ENCODE measurements around the gene INTS11.

Gene INTS11

GRCh38 chr1:1268284-1268682 is 56.2 kb downstream of the INTS11 start:
- WGBS (ENCODE audit: extremely low coverage, insufficient coverage, insufficient read length): no CpG with 5 or more reads among the region's 13 CpGs
- Histone ChIP-seq H4K12ac (ENCODE audit: low read depth, low read length) (no peak overlapping the region), H2BK12ac (ENCODE audit: low read length) (no peak overlapping the region), H2BK5ac (ENCODE audit: low read depth, low read length, poor library complexity) (no peak overlapping the region), H3K9me3 (ENCODE audit: insufficient read depth, low read depth, low read length) (peaks cover 4% of the 10 kb centered on the region), H3K36me3 (ENCODE audit: control insufficient read depth in 1 of 2, insufficient read depth in 2 of 2, low read length in 2 of 2) (peaks cover 42 to 52% of the 10 kb centered on the region in 2 experiments), H3K27ac (ENCODE audit: low read depth, low read length) (no peak overlapping the region), H3K18ac (ENCODE audit: low read length) (no peak overlapping the region), H3K4me1 (ENCODE audit: control insufficient read depth in 1 of 2, insufficient read depth in 2 of 2, low read length in 2 of 2) (peaks cover 8 to 18% of the 10 kb centered on the region in 2 experiments), H3K4me2 (ENCODE audit: low read length) (no peak overlapping the region), H2BK120ac (ENCODE audit: insufficient read depth, low read length, poor library complexity) (no peak overlapping the region), H2AK5ac (ENCODE audit: low read length) (no peak overlapping the region), H3K79me2 (ENCODE audit: control insufficient read depth, insufficient read depth, low read length, poor library complexity) (peaks cover 19% of the 10 kb centered on the region), H3K4ac (ENCODE audit: low read depth, low read length) (no peak overlapping the region), H3K4me3 (ENCODE audit: low read depth, low read length) (no peak overlapping the region), H3K27me3 (ENCODE audit: insufficient read depth, low read length) (no peaks in the 10 kb centered on the region), H2AFZ (ENCODE audit: insufficient read depth, low read length, poor library complexity) (no peak overlapping the region), H3K79me1 (ENCODE audit: low read length) (peaks cover 2% of the 10 kb centered on the region), H3K23ac (ENCODE audit: low read length) (no peak overlapping the region), H3K9ac (ENCODE audit: low read length) (no peak overlapping the region), H4K91ac (ENCODE audit: low read depth, low read length) (no peak overlapping the region), H3K14ac (ENCODE audit: low read length) (no peak overlapping the region), H4K8ac (ENCODE audit: low read depth, low read length) (no peak overlapping the region)
- DNase-seq: no peak

GRCh38 chr1:1267488-1268283 is 56.8 kb downstream of the INTS11 start:
- H3K18ac ChIP-seq (ENCODE audit: low read length): no peak overlapping the region
- H3K4me3 ChIP-seq (ENCODE audit: low read depth, low read length): no peak overlapping the region
- peaks cover 4% of the 10 kb centered on the region for H3K9me3 ChIP-seq (ENCODE audit: insufficient read depth, low read depth, low read length)
- no peak overlapping the region for H4K12ac ChIP-seq (ENCODE audit: low read depth, low read length)
- H3K4ac ChIP-seq (ENCODE audit: low read depth, low read length): no peak overlapping the region
- H2BK5ac ChIP-seq (ENCODE audit: low read depth, low read length, poor library complexity): no peak overlapping the region
- H3K27me3 ChIP-seq (ENCODE audit: insufficient read depth, low read length): no peaks in the 10 kb centered on the region
- H2BK12ac ChIP-seq (ENCODE audit: low read length): no peak overlapping the region
- peaks cover 46 to 58% of the 10 kb centered on the region in 2 experiments for H3K36me3 ChIP-seq (ENCODE audit: control insufficient read depth in 1 of 2, insufficient read depth in 2 of 2, low read length in 2 of 2)
- H3K14ac ChIP-seq (ENCODE audit: low read length): no peak overlapping the region
- H2BK120ac ChIP-seq (ENCODE audit: insufficient read depth, low read length, poor library complexity): no peak overlapping the region
- no peak for DNase-seq
- H3K23ac ChIP-seq (ENCODE audit: low read length): no peak overlapping the region
- no peak overlapping the region for H4K91ac ChIP-seq (ENCODE audit: low read depth, low read length)
- no peak overlapping the region for H3K9ac ChIP-seq (ENCODE audit: low read length)
- H2AK5ac ChIP-seq (ENCODE audit: low read length): no peak overlapping the region
- WGBS (ENCODE audit: extremely low coverage, insufficient coverage, insufficient read length): no CpG with 5 or more reads among the region's 39 CpGs
- H4K8ac ChIP-seq (ENCODE audit: low read depth, low read length): no peak overlapping the region
- no peak overlapping the region for H3K4me2 ChIP-seq (ENCODE audit: low read length)
- no peak overlapping the region for H3K27ac ChIP-seq (ENCODE audit: low read depth, low read length)
- H3K79me1 ChIP-seq (ENCODE audit: low read length): no peaks in the 10 kb centered on the region
- peaks cover 13% of the 10 kb centered on the region for H3K79me2 ChIP-seq (ENCODE audit: control insufficient read depth, insufficient read depth, low read length, poor library complexity)
- H3K4me1 ChIP-seq (ENCODE audit: control insufficient read depth in 1 of 2, insufficient read depth in 2 of 2, low read length in 2 of 2): peaks cover 6 to 16% of the 10 kb centered on the region in 2 experiments
- H2AFZ ChIP-seq (ENCODE audit: insufficient read depth, low read length, poor library complexity): no peak overlapping the region

GRCh38 chr1:1264868-1265272 is 59.6 kb downstream of the INTS11 start:
- H4K12ac ChIP-seq (ENCODE audit: low read depth, low read length): no peak overlapping the region
- no peak overlapping the region for H3K18ac ChIP-seq (ENCODE audit: low read length)
- no peak overlapping the region for H2BK120ac ChIP-seq (ENCODE audit: insufficient read depth, low read length, poor library complexity)
- H3K14ac ChIP-seq (ENCODE audit: low read length): no peak overlapping the region
- H2BK5ac ChIP-seq (ENCODE audit: low read depth, low read length, poor library complexity): no peak overlapping the region
- no peaks in the 10 kb centered on the region for H3K79me2 ChIP-seq (ENCODE audit: control insufficient read depth, insufficient read depth, low read length, poor library complexity)
- H3K4me1 ChIP-seq (ENCODE audit: control insufficient read depth in 1 of 2, insufficient read depth in 2 of 2, low read length in 2 of 2): peaks cover 0 to 4% of the 10 kb centered on the region in 2 experiments
- no peak overlapping the region for H2AK5ac ChIP-seq (ENCODE audit: low read length)
- DNase-seq: peak; percentile 61 to 67
- WGBS (ENCODE audit: extremely low coverage, insufficient coverage, insufficient read length): no CpG with 5 or more reads among the region's 10 CpGs
- no peak overlapping the region for H3K23ac ChIP-seq (ENCODE audit: low read length)
- H4K8ac ChIP-seq (ENCODE audit: low read depth, low read length): no peak overlapping the region
- no peak overlapping the region for H3K4me2 ChIP-seq (ENCODE audit: low read length)
- H2AFZ ChIP-seq (ENCODE audit: insufficient read depth, low read length, poor library complexity): no peak overlapping the region
- no peak overlapping the region for H3K4me3 ChIP-seq (ENCODE audit: low read depth, low read length)
- no peak overlapping the region for H3K27ac ChIP-seq (ENCODE audit: low read depth, low read length)
- no peaks in the 10 kb centered on the region for H3K27me3 ChIP-seq (ENCODE audit: insufficient read depth, low read length)
- no peak overlapping the region for H3K9ac ChIP-seq (ENCODE audit: low read length)
- H4K91ac ChIP-seq (ENCODE audit: low read depth, low read length): no peak overlapping the region
- H3K36me3 ChIP-seq (ENCODE audit: control insufficient read depth in 1 of 2, insufficient read depth in 2 of 2, low read length in 2 of 2): peaks cover 64 to 70% of the 10 kb centered on the region in 2 experiments
- no peaks in the 10 kb centered on the region for H3K79me1 ChIP-seq (ENCODE audit: low read length)
- H2BK12ac ChIP-seq (ENCODE audit: low read length): no peak overlapping the region
- H3K9me3 ChIP-seq (ENCODE audit: insufficient read depth, low read depth, low read length): no peaks in the 10 kb centered on the region
- H3K4ac ChIP-seq (ENCODE audit: low read depth, low read length): no peak overlapping the region

- Histone ChIP-seq H4K91ac (ENCODE audit: low read depth, low read length) (no peak overlapping the region), H2BK5ac (ENCODE audit: low read depth, low read length, poor library complexity) (no peak overlapping the region), H3K9ac (ENCODE audit: low read length) (no peak overlapping the region), H4K12ac (ENCODE audit: low read depth, low read length) (no peak overlapping the region), H3K36me3 (ENCODE audit: control insufficient read depth in 1 of 2, insufficient read depth in 2 of 2, low read length in 2 of 2) (peaks cover 72 to 77% of the 10 kb centered on the region in 2 experiments), H3K27me3 (ENCODE audit: insufficient read depth, low read length) (no peaks in the 10 kb centered on the region), H3K4ac (ENCODE audit: low read depth, low read length) (no peak overlapping the region), H2AK5ac (ENCODE audit: low read length) (no peak overlapping the region), H3K4me3 (ENCODE audit: low read depth, low read length) (no peak overlapping the region), H2BK12ac (ENCODE audit: low read length) (no peak overlapping the region), H3K9me3 (ENCODE audit: insufficient read depth, low read depth, low read length) (peaks cover 2% of the 10 kb centered on the region), H4K8ac (ENCODE audit: low read depth, low read length) (no peak overlapping the region), H3K27ac (ENCODE audit: low read depth, low read length) (no peak overlapping the region), H3K18ac (ENCODE audit: low read length) (no peak overlapping the region), H3K79me1 (ENCODE audit: low read length) (no peaks in the 10 kb centered on the region), H3K79me2 (ENCODE audit: control insufficient read depth, insufficient read depth, low read length, poor library complexity) (no peaks in the 10 kb centered on the region), H3K14ac (ENCODE audit: low read length) (no peak overlapping the region), H2BK120ac (ENCODE audit: insufficient read depth, low read length, poor library complexity) (no peak overlapping the region), H3K4me1 (ENCODE audit: control insufficient read depth in 1 of 2, insufficient read depth in 2 of 2, low read length in 2 of 2) (peaks cover 0 to 4% of the 10 kb centered on the region in 2 experiments), H3K23ac (ENCODE audit: low read length) (no peak overlapping the region), H2AFZ (ENCODE audit: insufficient read depth, low read length, poor library complexity) (no peak overlapping the region), H3K4me2 (ENCODE audit: low read length) (no peak overlapping the region)
- DNase-seq: no peak
- no CpG with 5 or more reads among the region's 9 CpGs for WGBS (ENCODE audit: extremely low coverage, insufficient coverage, insufficient read length)
These were observed 60.4 kb downstream of the INTS11 start for GRCh38 chr1:1264026-1264425.
